Measurements from ENCODE around the gene RAP1GAP2.
A peak's percentile ranks its signal among the peaks of the same experiment; 100 is the strongest.
"Not testable (repeated sequence)": the region's sequence is repeated elsewhere in the genome, so short reads cannot be mapped to it uniquely, and the experiment has no call there.

Gene RAP1GAP2

GRCh38 chr17:3033741-3034577, 237.7 kb downstream of the RAP1GAP2 start:
- FAIRE-seq: no peak
- DNase-seq (ENCODE audit: insufficient read length, low spot score): no peak

- FAIRE-seq (no peak), DNase-seq (ENCODE audit: insufficient read length, low spot score) (no peak)
Observed at GRCh38 chr17:3034578-3034920, 238.3 kb downstream of the RAP1GAP2 start.

GRCh38 chr17:3035256-3035967, 239.2 kb downstream of the RAP1GAP2 start:
- FAIRE-seq (no peak), DNase-seq (ENCODE audit: insufficient read length, low spot score) (no peak)

- FAIRE-seq (no peak), DNase-seq (ENCODE audit: insufficient read length, low spot score) (no peak)
Observed at GRCh38 chr17:3035968-3036280, 239.7 kb downstream of the RAP1GAP2 start.

GRCh38 chr17:3036800-3037199, 240.6 kb downstream of the RAP1GAP2 start:
- no peak for DNase-seq (ENCODE audit: insufficient read length, low spot score)
- FAIRE-seq: no peak

GRCh38 chr17:3037259-3037658, 241.0 kb downstream of the RAP1GAP2 start:
- FAIRE-seq (no peak), DNase-seq (ENCODE audit: insufficient read length, low spot score) (no peak)

- no peak for FAIRE-seq
- no peak for DNase-seq (ENCODE audit: insufficient read length, low spot score)
Observed at GRCh38 chr17:3038941-3039340, 242.7 kb downstream of the RAP1GAP2 start.

- FAIRE-seq: no peak
Observed at GRCh38 chr17:3039736-3040135, 243.5 kb downstream of the RAP1GAP2 start.

GRCh38 chr17:3040882-3041281, 244.6 kb downstream of the RAP1GAP2 start:
- FAIRE-seq: no peak
- no peak for DNase-seq (ENCODE audit: insufficient read length, low spot score)

More at GRCh38 chr17:3039736-3040135, 243.5 kb downstream of the RAP1GAP2 start:
- DNase-seq (ENCODE audit: insufficient read length, low spot score): no peak

- FAIRE-seq: no peak
- no peak for DNase-seq (ENCODE audit: insufficient read length, low spot score)
Observed at GRCh38 chr17:3043737-3044365, 247.6 kb downstream of the RAP1GAP2 start.

DNA sequence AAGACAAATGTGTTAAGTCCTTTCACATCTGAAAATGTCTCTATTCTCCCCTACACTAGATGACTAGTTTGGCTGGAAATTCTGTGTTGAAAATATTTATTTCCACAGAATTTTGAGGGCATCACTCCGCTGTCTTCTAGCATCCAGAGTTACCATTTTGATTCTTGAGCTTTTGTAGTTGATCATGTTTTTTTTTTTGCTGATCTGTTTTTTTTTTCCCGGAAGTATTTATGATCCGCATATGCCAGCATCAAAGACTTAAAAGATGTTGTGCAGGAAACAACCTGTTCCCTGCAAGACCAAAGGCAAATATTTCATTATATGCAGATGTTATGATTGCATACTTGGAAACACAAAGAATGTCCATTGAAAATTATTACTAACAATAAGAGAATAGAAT, 250.5 kb downstream of the RAP1GAP2 start:
- no peak for DNase-seq (ENCODE audit: insufficient read length, low spot score)
- FAIRE-seq: no peak

DNA sequence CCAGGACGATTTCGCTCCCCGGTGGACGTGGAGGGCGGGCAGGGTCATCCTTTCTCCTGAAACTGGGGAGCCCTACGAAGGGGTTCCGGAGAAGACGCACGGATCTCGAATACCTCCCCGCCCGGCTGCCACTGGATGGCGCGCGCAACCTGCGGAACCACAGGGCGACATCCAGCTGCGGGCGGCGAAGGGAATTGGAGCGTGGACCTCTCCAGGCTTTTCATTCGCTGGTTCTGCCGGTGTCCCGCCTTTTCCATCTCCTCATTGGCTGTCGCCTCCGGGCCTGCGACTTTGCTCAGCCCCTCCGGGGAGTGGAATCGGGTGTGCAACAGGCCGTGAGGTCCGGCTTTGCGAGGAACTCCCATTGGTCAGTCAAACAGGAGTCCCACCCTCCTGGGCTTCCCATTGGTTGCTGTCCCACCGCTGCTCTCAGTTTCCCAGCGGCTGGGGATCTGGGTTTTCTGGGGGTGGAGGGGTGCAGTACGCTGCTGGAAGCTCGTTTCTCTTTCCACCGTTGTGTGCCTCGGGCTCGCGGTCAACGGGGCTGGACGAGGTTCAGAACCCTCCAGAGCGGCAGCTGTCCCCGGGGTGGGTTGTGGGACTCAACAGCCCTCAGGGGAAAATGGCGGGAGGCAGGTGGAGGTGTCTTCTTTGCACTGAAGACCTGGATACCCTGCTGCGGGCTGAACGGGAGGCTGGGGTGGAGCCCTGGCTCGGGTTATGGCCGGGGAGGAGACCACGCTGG, 252.7 kb downstream of the RAP1GAP2 start:
- DNase-seq (ENCODE audit: insufficient read length, low spot score) (peak; percentile 72), FAIRE-seq (peak; percentile 64)

- DNase-seq (ENCODE audit: insufficient read length, low spot score): no peak
- no peak for FAIRE-seq
Observed at GRCh38 chr17:3049705-3050295, 253.6 kb downstream of the RAP1GAP2 start.

DNA sequence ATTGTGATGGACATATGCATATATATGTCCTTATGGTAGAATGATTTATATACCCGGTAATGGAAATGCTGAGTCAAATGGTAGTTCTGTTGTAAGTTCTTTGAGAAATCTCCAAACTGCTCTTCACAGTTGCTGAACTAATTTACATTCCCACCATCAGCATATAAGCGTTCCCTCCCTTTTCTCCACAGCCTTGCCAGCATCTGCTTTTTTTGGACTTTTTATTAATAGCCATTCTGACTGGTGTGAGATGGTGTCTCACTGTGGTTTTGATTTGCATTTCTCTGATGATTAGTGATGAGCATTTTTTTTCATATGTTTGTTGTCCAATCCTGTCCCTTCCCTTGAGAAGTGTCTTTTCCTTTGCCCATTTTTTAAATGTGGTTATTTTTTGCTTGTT, 258.6 kb downstream of the RAP1GAP2 start:
- not testable (repeated sequence) for FAIRE-seq; DNase-seq (ENCODE audit: insufficient read length, low spot score)

DNA sequence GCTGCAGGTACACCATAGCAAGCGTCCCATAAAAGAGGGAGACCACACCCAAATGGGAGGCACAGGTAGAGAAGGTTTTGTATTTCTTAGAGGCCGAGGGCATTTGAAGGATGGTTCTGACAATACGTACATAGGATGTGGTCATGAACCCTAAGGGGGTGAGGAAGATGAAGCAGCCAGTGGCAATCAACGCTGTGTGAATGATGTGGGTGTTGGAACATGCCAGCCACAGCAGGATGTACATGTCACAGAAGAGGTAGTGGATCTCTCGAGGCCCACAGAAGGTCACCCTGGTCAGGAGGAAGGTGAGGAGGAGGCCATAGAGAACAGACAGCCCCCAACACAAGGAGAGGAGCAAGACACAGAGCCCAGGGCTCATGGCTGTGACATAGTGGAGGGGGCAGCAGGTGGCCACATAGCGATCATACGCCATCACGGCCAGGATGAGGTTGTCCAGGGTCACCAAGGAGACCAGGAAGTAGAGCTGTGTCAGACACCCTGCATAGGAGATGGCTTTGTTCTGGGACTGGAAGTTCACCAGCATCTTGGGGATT, 266.7 kb downstream of the RAP1GAP2 start:
- not testable (repeated sequence) for FAIRE-seq

GRCh38 chr17:3063507-3063906, 267.3 kb downstream of the RAP1GAP2 start, which contains the start of gene OR1D5:
TSS of gene OR1D5 (minus strand) at chr17:3063607. CDS start at chr17:3063607, 0 bp downstream.
- DNase-seq (ENCODE audit: insufficient read length, low spot score); FAIRE-seq: not testable (repeated sequence)

More for the DNA sequence above, 266.7 kb downstream of the RAP1GAP2 start:
- not testable (repeated sequence) for DNase-seq (ENCODE audit: insufficient read length, low spot score)

DNA sequence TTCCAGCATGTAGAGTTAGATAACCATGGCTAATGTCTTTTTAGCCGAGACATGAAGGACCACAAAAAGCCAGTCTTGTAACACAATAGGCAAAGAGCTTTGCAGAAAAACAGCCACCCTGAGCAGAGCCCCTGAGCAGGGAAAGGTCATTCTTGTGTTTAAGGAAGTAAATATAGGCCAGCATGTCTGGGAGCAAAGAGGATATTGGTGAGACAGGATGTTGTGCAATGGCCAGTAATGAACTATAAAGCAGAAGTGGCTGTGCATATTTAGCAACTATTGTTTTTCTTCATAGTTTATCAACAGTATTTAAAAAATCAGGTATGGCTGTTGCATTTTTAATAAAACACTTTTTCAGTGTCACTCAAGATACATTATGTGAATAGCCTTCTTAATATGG, 269.0 kb downstream of the RAP1GAP2 start:
- not testable (repeated sequence) for FAIRE-seq; DNase-seq (ENCODE audit: insufficient read length, low spot score)

DNA sequence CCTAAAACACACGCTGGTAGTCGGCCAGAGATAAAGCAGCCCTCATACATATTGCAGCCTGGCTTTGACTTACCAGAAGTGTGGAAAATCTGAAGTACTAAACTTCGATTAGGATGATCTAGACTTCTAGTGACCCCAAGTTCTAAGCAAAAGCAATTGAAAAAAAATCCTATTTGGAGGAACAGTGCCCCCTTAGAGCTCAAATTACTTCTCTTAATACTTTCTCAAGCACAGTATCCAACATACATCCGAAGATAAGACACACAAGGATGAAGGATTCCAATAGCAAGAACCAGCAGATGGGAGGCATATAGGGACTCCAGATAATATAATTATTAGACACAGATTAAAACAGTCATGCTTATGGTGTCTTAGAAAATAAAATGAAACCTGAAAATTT, 277.6 kb downstream of the RAP1GAP2 start:
- not testable (repeated sequence) for DNase-seq (ENCODE audit: insufficient read length, low spot score); FAIRE-seq

Data from GM19239 (cell line).